ENCODE measurements around the gene RIN3. TPM values are rescaled to one million over a fixed set of nuclear protein-coding genes. Genes with fewer than 3 reads are reported as not detected.

The RIN3 gene
- total RNA-seq, 1 experiment from 2014 or later: 1.5 TPM

GRCh38 chr14:92475037-92475436 is 38.5 kb upstream of the RIN3 start:
- no peaks in the 10 kb centered on the region for H3K79me1 ChIP-seq (ENCODE audit: insufficient read depth, low read depth, low read length, poor library complexity, severe bottlenecking)
- H3K23ac ChIP-seq (ENCODE audit: insufficient read length, low read depth, low read length): no peak overlapping the region
- no peak for TF ChIP-seq CTCF (conservative IDR thresholded peaks at IDR 0.05)
- no peaks in the 10 kb centered on the region; the same call in 1 of the 2 replicates for H3K27me3 ChIP-seq (ENCODE audit: insufficient read depth, low read length)
- H3K79me2 ChIP-seq (ENCODE audit: insufficient read depth, low read length): no peaks in the 10 kb centered on the region
- no peak overlapping the region for H2AK5ac ChIP-seq (ENCODE audit: insufficient read length, low read length)
- no peak overlapping the region for H2BK12ac ChIP-seq (ENCODE audit: insufficient read length, low read depth, low read length)
- no peak overlapping the region for H2BK20ac ChIP-seq (ENCODE audit: low read depth, low read length, poor library complexity, severe bottlenecking)
- H2AFZ ChIP-seq (ENCODE audit: low read length): no peak overlapping the region
- H3K27ac ChIP-seq (ENCODE audit: insufficient read length, low read depth, low read length): no peak overlapping the region
- Mint-ChIP-seq H3K27ac (no peak overlapping the region), H3K9me3 (peaks cover 2% of the 10 kb centered on the region in 2 experiments; a peak in 2 of 5 replicates), H3K27me3 (ENCODE audit: low read depth) (peaks cover 3% of the 10 kb centered on the region), H3K36me3 (ENCODE audit: insufficient read depth in 1 of 3, low read depth in 3 of 3) (peaks cover 0 to 3% (median 0%) of the 10 kb centered on the region in 3 experiments; a peak in 3 of 7 replicates), H3K4me1 (peaks cover 35 to 36% of the 10 kb centered on the region in 2 experiments), H3K4me3 (no peak overlapping the region)
- H3K9ac ChIP-seq (ENCODE audit: extremely low read depth, insufficient read length, low read length): no peak overlapping the region
- H3K4me2 ChIP-seq (ENCODE audit: insufficient read depth, insufficient read length, low read length): no peak overlapping the region
- H3K4ac ChIP-seq (ENCODE audit: low read depth, low read length): no peak overlapping the region
- peaks cover 10% of the 10 kb centered on the region for H3K4me1 ChIP-seq (ENCODE audit: insufficient read depth, low read length)
- no peak overlapping the region for H4K5ac ChIP-seq (ENCODE audit: insufficient read length, low read depth, low read length)
- H3T11ph ChIP-seq (ENCODE audit: low read length): no peak overlapping the region
- H2BK5ac ChIP-seq (ENCODE audit: insufficient read length, low read length): no peak overlapping the region
- no peaks in the 10 kb centered on the region for H3K23me2 ChIP-seq (ENCODE audit: insufficient read length, low read depth, low read length, poor library complexity, severe bottlenecking)
- no CpG with 5 or more reads among the region's 1 CpG for WGBS (ENCODE audit: extremely low coverage, insufficient read length, low lambda C conversion rate)
- H3K56ac ChIP-seq (ENCODE audit: insufficient read length, low read depth, low read length): no peak overlapping the region
- H3K14ac ChIP-seq (ENCODE audit: insufficient read depth, low read length): no peak overlapping the region
- no peak overlapping the region for H2BK120ac ChIP-seq (ENCODE audit: low read depth, low read length, poor library complexity, severe bottlenecking)
- no peaks in the 10 kb centered on the region for H3K9me3 ChIP-seq (ENCODE audit: control insufficient read depth, low read depth, low read length)
- H4K91ac ChIP-seq (ENCODE audit: insufficient read length, low read depth, low read length): no peak overlapping the region
- no peak overlapping the region for H2BK15ac ChIP-seq (ENCODE audit: low read depth, low read length)
- DNase-seq: no peak
- H4K8ac ChIP-seq (replicated peaks; ENCODE audit: insufficient read length, low read depth, low read length): no peak overlapping the region
- no peaks in the 10 kb centered on the region for H4K20me1 ChIP-seq (ENCODE audit: control insufficient read depth, insufficient read depth, insufficient read length)
- no peak overlapping the region for H3K18ac ChIP-seq (ENCODE audit: insufficient read length, low read depth, low read length)
